ENCODE results near the gene ADAM12. TPM values are rescaled to one million over a fixed set of nuclear protein-coding genes. Genes with fewer than 3 reads are reported as not detected.

ADAM12 gene
- total and polyA plus RNA-seq, 9 of the 15 experiments (the other 6 are each of a cell fraction or from before 2014, with no cell fraction given), result not detected

- TF ChIP-seq FOXJ3 (CRISPR knock-in tag; IDR thresholded peaks at IDR 0.05) (no peak), C11orf30 (IDR thresholded peaks at IDR 0.05; ENCODE audit: low read depth) (peak; percentile 67), IRF2 (CRISPR knock-in tag; IDR thresholded peaks at IDR 0.05) (no peak)
Measured at GRCh38 chr10:126301701-126302475, 86.4 kb downstream of the ADAM12 start (continued).

GRCh38 chr10:126294451-126294850 lies 93.8 kb downstream of the ADAM12 start:
- POLR2A ChIA-PET, result no interaction called here
- Histone ChIP-seq H3K9me3 (replicated peaks; ENCODE audit: control insufficient read depth, insufficient read depth, low read depth, low read length) (no peaks in the 10 kb centered on the region), H3K36me3 (ENCODE audit: control insufficient read depth, insufficient read depth, low read length) (no peaks in the 10 kb centered on the region), H3K4me1 (replicated peaks in 1 of 2; ENCODE audit: control insufficient read depth in 2 of 2, insufficient read depth in 2 of 2, low read length in 2 of 2) (no peaks in the 10 kb centered on the region), H3K4me3 (no peak overlapping the region), H2AFZ (ENCODE audit: low read depth, low read length) (no peak overlapping the region), H3K9ac (ENCODE audit: insufficient read depth in 1 of 2, low read depth in 2 of 2, low read length in 2 of 2) (no peak overlapping the region), H4K20me1 (replicated peaks; ENCODE audit: control insufficient read depth, insufficient read depth, low read length) (no peaks in the 10 kb centered on the region), H3K79me2 (ENCODE audit: control insufficient read depth, insufficient read depth, low read length) (no peaks in the 10 kb centered on the region), H3K27me3 (ENCODE audit: control insufficient read depth in 2 of 2, insufficient read depth in 2 of 2, low read length in 2 of 2) (no peaks in the 10 kb centered on the region), H3K9me1 (ENCODE audit: control insufficient read depth, insufficient read depth, low read length) (no peaks in the 10 kb centered on the region), H3K27ac (ENCODE audit: extremely low read depth, low read depth, low read length) (no peak overlapping the region), H3K4me2 (ENCODE audit: insufficient read depth, low read length) (no peak overlapping the region)
- TF ChIP-seq MBD2 (IDR thresholded peaks at IDR 0.05; ENCODE audit: borderline replicate concordance, low read depth), result no peak
- no peak for TF ChIP-seq ZNF311 (CRISPR knock-in tag; IDR thresholded peaks at IDR 0.05)
- no peak for TF ChIP-seq CUX1 (CRISPR knock-in tag; IDR thresholded peaks at IDR 0.05)
- no TSS peak for BruUV-seq (replicated peaks)
- DNase-seq (ENCODE audit: extremely low read depth in 1 of 4, low spot score in 3 of 4) (no peak), FAIRE-seq (no peak), ATAC-seq (no peak)
- CTCF ChIA-PET (ENCODE audit: low intra/inter-chr PET ratio), result no interaction called here
- in situ Hi-C loops (cut with MboI), result no loop called here
- intact Hi-C loops (cut with micrococcal nuclease), result no loop called here
- 3% methylated on average over 5 of the region's 5 CpGs for WGBS (ENCODE audit: insufficient coverage, low coverage, missing lambda C conversion rate)

Data from K562 (cell line).